DMS153 treated with DMSO at 0.1 percent for 48 hours (cell line): Measurements from ENCODE around the gene CLEC18B.
"Not testable (repeated sequence)": the region's sequence is repeated elsewhere in the genome, so short reads cannot be mapped to it uniquely, and the experiment has no call there.

Source experiments
- DNase-seq: peaks from one replicate; lab custom pipeline; 2025; ENCODE audit not compliant: unreplicated experiment; lab: John Stamatoyannopoulos, UW

Gene CLEC18B

GRCh38 chr16:74446866-74447265 is 25.6 kb upstream of the CLEC18B start:
- DNase-seq: no peak

DNA sequence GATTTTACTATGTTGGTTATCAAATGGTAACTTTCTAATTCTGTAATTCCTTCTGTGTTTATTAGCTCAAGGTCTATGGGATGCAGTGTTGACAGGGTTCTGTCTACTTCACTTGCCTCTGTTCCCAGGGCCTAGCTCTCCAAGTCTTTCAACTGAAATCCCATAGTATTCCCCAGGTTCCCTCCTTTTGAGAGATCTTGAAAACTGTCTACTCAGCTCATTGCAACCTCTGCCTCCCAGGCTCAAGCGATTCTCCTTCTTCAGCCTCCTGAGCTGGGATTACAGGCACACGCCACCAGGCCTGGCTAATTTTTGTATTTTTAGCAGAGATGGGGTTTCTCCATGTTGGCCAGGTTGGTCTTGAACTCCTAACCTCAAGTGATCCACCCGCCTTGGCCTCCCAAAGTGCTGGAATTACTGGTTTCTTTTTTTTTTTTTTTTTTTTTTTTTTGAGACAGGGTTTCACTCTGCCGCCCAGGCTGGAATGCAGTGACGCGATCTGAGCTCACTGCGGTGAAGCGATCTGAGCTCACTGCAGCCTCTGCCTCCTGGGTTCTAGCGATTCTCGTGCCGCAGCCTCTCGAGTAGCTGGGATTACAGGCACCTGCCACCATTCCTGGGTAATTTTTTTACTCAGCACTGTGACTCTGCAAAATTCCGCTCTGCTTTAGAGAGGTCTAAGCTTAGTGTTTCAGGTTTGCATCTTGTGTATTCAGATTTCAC is 22.5 kb upstream of the CLEC18B start:
- not testable (repeated sequence) for DNase-seq

- no peak for DNase-seq
Measured at GRCh38 chr16:74439685-74440084, 18.4 kb upstream of the CLEC18B start.

- no peak for DNase-seq
Measured at GRCh38 chr16:74438492-74438979, 17.3 kb upstream of the CLEC18B start.

DNA sequence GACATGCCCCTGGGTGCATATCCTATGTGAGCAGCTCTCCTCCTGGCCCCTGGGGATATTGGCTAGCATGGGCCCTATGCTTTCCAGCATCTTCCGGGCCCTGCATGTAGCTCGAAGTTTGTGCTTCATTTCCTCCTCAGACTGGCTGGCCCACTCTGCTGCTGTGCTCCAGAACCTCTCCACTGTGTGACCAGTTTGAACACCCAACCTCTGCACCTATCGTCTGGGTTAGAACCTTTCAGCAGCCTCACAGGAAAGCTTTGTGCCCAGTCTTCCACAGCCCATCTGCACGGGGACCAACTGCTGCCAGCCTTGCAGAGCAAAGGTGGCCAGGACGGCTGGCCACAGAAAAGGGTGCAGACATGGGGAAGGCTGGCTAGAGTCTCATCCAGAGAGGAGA is 10.2 kb upstream of the CLEC18B start:
- DNase-seq: no peak

DNA sequence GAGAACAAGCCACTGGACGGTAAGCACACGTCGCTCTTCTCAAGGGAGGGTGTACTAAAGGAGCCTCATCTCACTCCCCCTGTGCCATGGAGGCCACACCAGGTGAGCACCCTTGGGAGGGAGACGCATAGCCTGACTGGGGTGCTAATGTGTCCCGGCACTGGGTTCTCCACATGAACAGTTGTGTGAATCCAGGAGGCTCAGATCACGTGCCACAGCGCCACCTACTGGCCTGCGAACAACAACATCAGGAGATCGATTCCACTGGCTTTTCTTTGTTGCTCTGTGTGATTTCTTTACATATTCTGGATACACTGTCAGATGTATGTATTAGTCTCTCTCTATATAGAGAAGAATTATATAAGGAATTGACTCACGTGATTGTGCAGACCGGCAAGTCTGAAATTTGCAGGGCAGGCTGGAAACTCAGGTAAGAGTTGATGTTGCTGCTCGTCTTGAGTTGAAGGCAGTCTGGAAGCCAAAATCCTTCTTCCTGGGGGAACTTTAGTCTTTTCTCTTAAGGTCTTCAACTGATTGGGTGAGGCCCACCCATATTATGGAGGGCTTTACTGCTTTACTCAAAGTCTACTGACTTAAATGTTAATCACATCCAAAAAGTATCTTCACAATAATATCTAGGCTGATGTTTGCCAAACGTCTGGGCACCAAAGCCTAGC is 8.9 kb upstream of the CLEC18B start:
- peak; percentile 38 for DNase-seq

DNA sequence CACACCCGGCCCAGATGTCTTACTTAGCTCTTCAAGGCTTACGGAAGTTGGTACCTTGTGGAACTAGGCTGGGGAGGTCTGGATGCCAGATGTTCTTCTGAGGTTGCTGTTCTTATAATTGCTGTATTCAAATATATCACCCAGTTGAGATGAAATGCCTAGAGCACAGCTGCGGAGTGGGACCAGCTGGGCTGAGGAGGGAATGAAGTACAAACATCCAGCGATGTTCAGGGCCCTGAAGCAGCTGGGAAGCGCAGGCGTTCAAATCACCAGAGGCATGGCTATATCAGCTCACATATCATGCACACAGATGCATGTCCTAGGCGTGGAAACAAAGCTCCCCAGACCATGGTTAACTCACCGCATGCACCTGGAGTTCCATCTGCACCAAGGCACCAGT is 7.2 kb upstream of the CLEC18B start:
- not testable (repeated sequence) for DNase-seq

- DNase-seq: not testable (repeated sequence)
Measured at GRCh38 chr16:74425751-74426150, 4.5 kb upstream of the CLEC18B start.

DNA sequence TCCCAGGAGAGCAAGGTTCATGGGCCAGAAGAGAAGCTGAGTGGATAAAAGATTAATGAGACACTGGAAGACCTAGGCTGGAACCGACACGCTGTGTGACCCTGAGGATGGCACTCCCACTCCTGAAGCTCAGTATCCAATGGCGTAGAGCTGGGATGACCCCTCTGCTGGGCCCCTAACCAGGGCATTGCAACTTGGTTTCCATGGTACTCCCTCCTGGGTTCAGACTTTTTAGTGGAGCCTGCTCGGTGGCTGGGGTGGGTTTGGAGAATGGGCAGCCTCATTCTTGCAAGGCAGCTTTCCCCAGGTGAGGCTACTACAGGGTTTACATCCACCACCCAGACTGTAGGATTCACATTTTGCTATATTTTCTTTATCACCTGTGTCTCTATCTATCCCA is 2.4 kb upstream of the CLEC18B start:
- not testable (repeated sequence) for DNase-seq

GRCh38 chr16:74422086-74422485 is 808 bp upstream of the CLEC18B start:
- not testable (repeated sequence) for DNase-seq

DNA sequence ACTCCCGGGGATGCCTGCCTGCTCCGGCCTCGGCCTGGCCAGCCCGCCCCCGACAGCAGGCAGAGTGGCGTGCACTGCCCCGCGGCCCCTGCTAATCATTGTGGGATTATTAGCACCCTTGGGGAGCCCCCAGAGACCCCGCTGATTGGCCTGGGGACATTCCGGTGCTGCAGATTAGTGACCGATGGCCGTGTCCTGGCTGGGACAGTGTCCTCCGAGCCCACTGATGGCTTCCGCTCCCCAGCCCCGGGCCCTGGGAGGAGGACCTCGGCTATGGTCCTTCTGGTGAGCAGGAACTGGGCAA is 156 bp upstream of the CLEC18B start:
- not testable (repeated sequence) for DNase-seq

- not testable (repeated sequence) for DNase-seq
Measured at GRCh38 chr16:74419811-74420210, 1.5 kb downstream of the CLEC18B start.

- not testable (repeated sequence) for DNase-seq
Measured at GRCh38 chr16:74417897-74418296, 3.4 kb downstream of the CLEC18B start.

GRCh38 chr16:74413920-74414319 is 7.4 kb downstream of the CLEC18B start:
- not testable (repeated sequence) for DNase-seq

GRCh38 chr16:74413485-74413884 is 7.8 kb downstream of the CLEC18B start:
- DNase-seq: not testable (repeated sequence)

DNA sequence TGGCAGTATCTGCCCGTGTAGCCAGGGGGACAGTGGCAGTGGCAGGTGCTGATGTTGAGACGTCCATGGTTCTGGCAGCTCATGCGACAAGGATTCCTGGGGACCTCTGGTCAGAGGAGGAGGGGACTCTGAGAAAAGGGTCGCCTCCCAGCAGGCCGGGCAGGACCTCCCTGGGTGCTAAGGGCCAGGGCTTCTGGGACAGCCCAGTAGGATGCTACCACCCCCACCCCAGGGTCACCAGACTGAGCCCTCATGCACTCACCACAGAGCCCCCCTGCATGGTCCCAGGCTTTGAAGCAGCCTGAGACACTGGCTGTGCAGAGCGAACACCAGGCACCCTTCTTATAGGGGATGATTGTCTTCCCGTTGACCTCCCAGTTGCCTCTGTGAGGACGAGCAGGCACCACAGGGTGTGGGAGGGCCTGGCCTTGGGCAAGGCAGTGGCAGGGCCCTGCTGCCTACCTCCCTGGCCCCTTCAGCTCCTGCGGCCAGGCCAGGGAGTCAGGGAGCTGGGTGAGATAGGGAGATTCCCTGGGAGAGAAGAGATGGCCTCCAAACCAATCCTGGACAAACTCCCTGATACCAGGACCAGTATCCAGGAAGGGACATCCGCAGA is 8.4 kb downstream of the CLEC18B start:
- not testable (repeated sequence) for DNase-seq

GRCh38 chr16:74412138-74412774 is 9.0 kb downstream of the CLEC18B start:
- not testable (repeated sequence) for DNase-seq

DNA sequence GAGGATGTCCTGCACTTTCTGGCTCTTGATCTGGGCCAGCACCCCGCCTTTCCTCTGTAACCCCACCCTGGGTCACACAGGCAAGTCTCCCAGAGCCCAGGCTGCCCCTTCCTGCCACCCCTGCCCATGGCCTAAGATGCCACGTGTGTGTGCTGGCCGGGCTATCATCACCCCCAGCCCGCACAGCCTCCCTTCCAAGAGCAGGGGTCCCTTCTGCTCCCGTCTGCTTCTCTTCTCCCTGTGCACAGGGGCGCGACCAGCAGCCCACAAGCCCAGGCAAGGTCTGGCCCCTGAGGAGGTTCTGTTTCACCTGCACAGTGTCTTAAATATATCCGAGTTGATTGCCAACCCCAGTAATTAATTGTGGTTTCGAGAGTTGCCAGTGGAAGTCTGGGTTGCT is 10.3 kb downstream of the CLEC18B start:
- not testable (repeated sequence) for DNase-seq

DNA sequence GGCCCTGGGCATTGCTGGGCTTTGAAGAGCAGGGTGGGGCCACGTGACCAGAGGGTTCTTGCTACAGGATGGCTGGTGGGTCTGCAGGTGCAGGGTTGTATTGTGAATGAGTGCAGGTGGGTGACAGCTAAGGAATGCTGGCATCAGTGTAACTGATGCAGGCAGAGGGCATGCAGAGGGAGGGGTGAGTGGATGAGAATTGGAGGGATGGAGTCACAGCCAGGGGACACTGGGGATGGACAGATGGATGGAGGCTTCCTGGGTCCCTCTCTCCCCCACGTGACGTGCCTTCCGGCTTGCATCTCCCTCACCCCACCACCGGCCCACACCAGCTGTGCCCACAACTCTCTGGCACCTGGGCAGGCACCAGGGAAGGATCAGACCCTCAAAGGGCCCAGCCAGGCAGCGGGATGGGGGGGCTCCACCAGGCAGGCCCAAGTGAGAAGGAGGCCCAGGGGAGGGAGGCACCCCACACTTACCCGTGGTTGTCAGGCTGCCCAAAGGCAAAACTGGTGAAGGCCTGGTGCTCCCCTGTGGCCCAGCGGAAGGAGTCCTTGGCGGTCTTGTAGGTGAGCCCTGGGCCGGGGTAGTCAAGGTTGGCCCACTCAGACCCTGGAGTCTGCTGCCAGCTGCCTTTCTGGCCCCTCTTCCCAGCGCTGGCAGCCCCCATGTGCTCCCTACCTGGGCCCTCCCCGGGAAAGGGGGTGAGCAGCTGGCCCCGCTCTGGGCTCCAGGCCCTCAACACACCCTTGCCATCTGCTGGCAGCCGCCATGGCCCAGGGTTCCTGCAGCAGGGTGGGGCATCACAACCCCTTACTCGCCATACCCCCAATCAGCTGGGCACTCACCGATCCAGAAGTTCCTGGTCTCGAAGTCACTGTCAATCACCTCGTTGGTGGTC is 11.0 kb downstream of the CLEC18B start:
- not testable (repeated sequence) for DNase-seq

DNA sequence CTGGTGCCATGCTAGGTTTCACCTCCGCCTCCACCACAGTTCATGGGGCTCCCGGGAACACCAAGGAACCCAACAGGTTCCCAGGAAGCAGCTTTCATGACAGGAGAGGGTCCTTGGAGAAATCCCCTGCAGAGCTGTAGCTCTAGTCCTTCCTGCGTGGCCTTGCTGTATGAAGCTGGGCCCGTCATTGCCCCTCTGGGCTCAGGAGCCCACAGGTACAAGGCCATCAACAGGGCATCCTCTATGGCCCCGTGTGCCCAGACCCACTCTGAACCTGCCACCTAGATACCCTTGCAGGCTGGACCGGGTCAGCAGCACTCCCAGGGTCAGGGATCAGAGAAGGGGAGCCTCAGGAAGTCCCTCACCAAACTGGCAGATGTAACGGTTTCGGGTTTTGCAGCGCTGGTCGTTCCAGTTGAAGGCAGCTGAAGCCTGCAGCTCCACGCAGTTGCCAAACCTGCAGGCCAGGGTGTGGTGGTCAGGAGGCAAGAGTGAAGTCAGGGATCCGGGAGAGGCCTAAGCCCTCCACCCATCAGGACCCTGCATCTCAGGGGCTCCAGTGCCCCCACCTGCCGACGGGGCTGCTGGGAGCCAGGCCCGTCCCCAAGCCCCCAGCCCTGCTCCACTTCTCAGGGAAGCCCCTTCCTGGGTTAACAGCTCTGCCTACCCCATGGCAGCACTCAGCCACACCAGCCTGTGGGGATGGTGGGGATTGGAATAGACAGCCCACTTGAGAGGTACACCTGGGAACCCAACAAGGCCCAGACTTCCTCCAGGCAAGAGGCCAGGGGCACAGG is 11.9 kb downstream of the CLEC18B start:
- not testable (repeated sequence) for DNase-seq
